Activated CD8-positive, alpha-beta memory T cell treated with anti-CD3 and anti-CD28 coated beads for 24 hours (primary cell): Measurements from ENCODE around the gene MED9.

ENCODE experiments used
- DNase-seq: peaks from one replicate; pipeline ENCODE4 v3.0.0-alpha.2; 2020

The MED9 gene

GRCh38 chr17:17506181-17506741 lies 29.5 kb downstream of the MED9 start:
- no peak for DNase-seq

- no peak for DNase-seq
Observed at GRCh38 chr17:17506893-17507464, 30.2 kb downstream of the MED9 start.

- no peak for DNase-seq
Observed at GRCh38 chr17:17507465-17508011, 30.7 kb downstream of the MED9 start.

GRCh38 chr17:17508019-17508535 lies 31.3 kb downstream of the MED9 start:
- no peak for DNase-seq

- no peak for DNase-seq
Observed at GRCh38 chr17:17508646-17509591, 32.1 kb downstream of the MED9 start.

- DNase-seq: no peak
Observed at GRCh38 chr17:17509601-17510425, 33.0 kb downstream of the MED9 start.

GRCh38 chr17:17510456-17511292 lies 33.9 kb downstream of the MED9 start:
- no peak for DNase-seq

GRCh38 chr17:17511293-17511741 lies 34.5 kb downstream of the MED9 start:
- no peak for DNase-seq

- no peak for DNase-seq
Observed at GRCh38 chr17:17511881-17512858, 35.4 kb downstream of the MED9 start.

GRCh38 chr17:17512866-17513265 lies 36.1 kb downstream of the MED9 start:
- no peak for DNase-seq

GRCh38 chr17:17513626-17514025 lies 36.8 kb downstream of the MED9 start:
- DNase-seq: no peak

- no peak for DNase-seq
Observed at GRCh38 chr17:17514361-17514992, 37.7 kb downstream of the MED9 start.

GRCh38 chr17:17514993-17515933 lies 38.5 kb downstream of the MED9 start:
- DNase-seq: no peak

GRCh38 chr17:17515934-17516930 lies 39.4 kb downstream of the MED9 start:
- DNase-seq: no peak

- no peak for DNase-seq
Observed at GRCh38 chr17:17516941-17517720, 40.3 kb downstream of the MED9 start.

- no peak for DNase-seq
Observed at GRCh38 chr17:17518014-17518413, 41.2 kb downstream of the MED9 start.
